ENCODE data around the gene EIF2B2. TPM values are rescaled to one million over a fixed set of nuclear protein-coding genes. Genes with fewer than 3 reads are reported as not detected.

Gene EIF2B2
- total and polyA plus RNA-seq, 2 of the 13 experiments (the other 11 are each of a cell fraction or from before 2014, with no cell fraction given): 54.4 to 78.6 TPM

DNA sequence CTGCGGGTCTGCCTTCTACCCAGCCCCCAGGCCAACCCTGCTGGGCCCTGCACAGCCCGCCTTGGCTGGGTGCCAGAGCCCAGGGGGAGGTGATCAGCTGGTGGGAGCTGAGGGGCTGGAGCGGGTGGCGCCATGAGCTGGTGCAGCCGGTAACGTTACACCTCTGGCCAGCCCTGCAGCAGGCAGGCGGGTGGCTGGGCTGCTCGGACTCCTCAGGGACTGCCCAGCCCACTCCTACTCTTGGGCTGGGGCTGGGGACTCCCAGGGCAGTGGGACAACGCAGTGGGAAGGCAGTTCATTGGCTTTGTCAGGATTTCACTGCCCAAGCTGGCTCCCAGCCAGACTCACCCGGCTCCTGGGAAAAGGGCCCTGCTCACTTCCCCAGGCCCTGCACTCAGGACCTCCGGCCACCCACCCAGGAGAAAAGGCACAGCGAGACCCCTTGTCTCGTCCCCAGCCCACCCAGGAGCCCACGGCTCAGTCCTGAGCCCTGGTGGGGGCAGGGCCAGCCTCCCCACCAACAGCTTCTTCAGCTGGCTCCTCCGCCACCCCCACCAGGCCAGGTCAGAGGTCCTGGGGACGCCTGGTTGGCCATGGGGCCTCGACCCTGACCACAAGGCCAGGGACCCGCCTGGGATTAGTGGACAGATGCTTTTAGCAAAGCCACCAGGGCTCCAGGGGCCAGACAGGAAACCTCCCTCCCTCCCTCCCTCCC is 48.3 kb upstream of the EIF2B2 start (continued):
- TF ChIP-seq E2F1 (CRISPR knock-in tag; IDR thresholded peaks at IDR 0.05) (peak; percentile 53; the same call in 1 of the 2 replicates), ZNF691 (CRISPR knock-in tag; IDR thresholded peaks at IDR 0.05; ENCODE audit: borderline replicate concordance, low read depth) (peak; percentile 34; the same call in 1 of the 2 replicates), ZNF563 (CRISPR knock-in tag; IDR thresholded peaks at IDR 0.05) (0 out of 2 replicates have a peak, but pooled peaks have one; percentile 18), FOSL2 (CRISPR knock-in tag; IDR thresholded peaks at IDR 0.05) (0 out of 2 replicates have a peak, but pooled peaks have one; percentile 4), ZNF407 (CRISPR knock-in tag; IDR thresholded peaks at IDR 0.05; ENCODE audit: not compliant biosample characterization) (no peak), ZNF574 (CRISPR knock-in tag; IDR thresholded peaks at IDR 0.05) (peak; percentile 63)
- TF ChIP-seq, protein P1, sequence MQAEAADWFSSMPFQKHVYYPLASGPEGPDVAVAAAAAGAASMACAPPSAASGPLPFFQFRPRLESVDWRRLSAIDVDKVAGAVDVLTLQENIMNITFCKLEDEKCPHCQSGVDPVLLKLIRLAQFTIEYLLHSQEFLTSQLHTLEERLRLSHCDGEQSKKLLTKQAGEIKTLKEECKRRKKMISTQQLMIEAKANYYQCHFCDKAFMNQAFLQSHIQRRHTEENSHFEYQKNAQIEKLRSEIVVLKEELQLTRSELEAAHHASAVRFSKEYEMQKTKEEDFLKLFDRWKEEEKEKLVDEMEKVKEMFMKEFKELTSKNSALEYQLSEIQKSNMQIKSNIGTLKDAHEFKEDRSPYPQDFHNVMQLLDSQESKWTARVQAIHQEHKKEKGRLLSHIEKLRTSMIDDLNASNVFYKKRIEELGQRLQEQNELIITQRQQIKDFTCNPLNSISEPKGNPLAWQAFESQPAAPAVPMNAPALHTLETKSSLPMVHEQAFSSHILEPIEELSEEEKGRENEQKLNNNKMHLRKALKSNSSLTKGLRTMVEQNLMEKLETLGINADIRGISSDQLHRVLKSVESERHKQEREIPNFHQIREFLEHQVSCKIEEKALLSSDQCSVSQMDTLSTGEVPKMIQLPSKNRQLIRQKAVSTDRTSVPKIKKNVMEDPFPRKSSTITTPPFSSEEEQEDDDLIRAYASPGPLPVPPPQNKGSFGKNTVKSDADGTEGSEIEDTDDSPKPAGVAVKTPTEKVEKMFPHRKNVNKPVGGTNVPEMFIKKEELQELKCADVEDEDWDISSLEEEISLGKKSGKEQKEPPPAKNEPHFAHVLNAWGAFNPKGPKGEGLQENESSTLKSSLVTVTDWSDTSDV (CRISPR knock-in tag; IDR thresholded peaks at IDR 0.05): no peak

Data from HepG2 (cell line).